ENCODE data around the gene CDKN2A.

CDKN2A gene

GRCh38 chr9:21974343-21974721 is 19.9 kb downstream of the CDKN2A start:
- H3K4me3 ChIP-seq (ENCODE audit: control insufficient read depth, low read depth, low read length), result peak overlapping the region; percentile 88
- no peak for TF ChIP-seq CTCF (IDR thresholded peaks at IDR 0.05; ENCODE audit: control insufficient read depth, insufficient read depth, low read depth, low read length, missing control alignments)
- DNase-seq (ENCODE audit: low read depth), result no peak

- TF ChIP-seq CTCF (IDR thresholded peaks at IDR 0.05; ENCODE audit: control insufficient read depth, insufficient read depth, low read depth, low read length, missing control alignments), result no peak
- no peak overlapping the region for H3K4me3 ChIP-seq (ENCODE audit: control insufficient read depth, low read depth, low read length)
- DNase-seq (ENCODE audit: low read depth), result no peak
These were observed 21.8 kb downstream of the CDKN2A start for GRCh38 chr9:21972361-21972760.

GRCh38 chr9:21970800-21971640 is 23.2 kb downstream of the CDKN2A start:
- H3K4me3 ChIP-seq (ENCODE audit: control insufficient read depth, low read depth, low read length), result no peak overlapping the region
- no peak for DNase-seq (ENCODE audit: low read depth)
- TF ChIP-seq CTCF (IDR thresholded peaks at IDR 0.05; ENCODE audit: control insufficient read depth, insufficient read depth, low read depth, low read length, missing control alignments), result no peak

GRCh38 chr9:21969951-21970799 is 24.0 kb downstream of the CDKN2A start:
- no peak for DNase-seq (ENCODE audit: low read depth)
- H3K4me3 ChIP-seq (ENCODE audit: control insufficient read depth, low read depth, low read length), result no peak overlapping the region
- no peak for TF ChIP-seq CTCF (IDR thresholded peaks at IDR 0.05; ENCODE audit: control insufficient read depth, insufficient read depth, low read depth, low read length, missing control alignments)

GRCh38 chr9:21969011-21969940 is 24.9 kb downstream of the CDKN2A start:
- H3K4me3 ChIP-seq (ENCODE audit: control insufficient read depth, low read depth, low read length), result no peak overlapping the region
- TF ChIP-seq CTCF (IDR thresholded peaks at IDR 0.05; ENCODE audit: control insufficient read depth, insufficient read depth, low read depth, low read length, missing control alignments), result no peak
- no peak for DNase-seq (ENCODE audit: low read depth)
